KMS-11 (cell line): ENCODE measurements around the gene ZFP42.

ENCODE experiments used
- H2AFZ ChIP-seq: fragments of 200-600 bp; sonication (generic); 2 replicates; pipeline ENCODE4 v1.6.1; 2016; ENCODE audit warnings: antibody characterized with exemption, mixed run types, low read depth
- H3K27ac ChIP-seq: fragments of 200-600 bp; sonication (generic); 2 replicates; pipeline ENCODE4 v1.6.1; 2016; ENCODE audit warnings: mild to moderate bottlenecking, mixed run types
- H3K27me3 ChIP-seq: fragments of 200-600 bp; sonication (generic); 2 replicates; pipeline ENCODE4 v1.6.1; 2017; ENCODE audit warnings: mild to moderate bottlenecking, low read depth, mixed run types, moderate library complexity; ENCODE audit not compliant: insufficient read depth
- H3K36me3 ChIP-seq: fragments of 200-600 bp; sonication (generic); 2 replicates; pipeline ENCODE4 v1.6.1; 2017; ENCODE audit warnings: mild to moderate bottlenecking, mixed run types; ENCODE audit not compliant: insufficient read depth
- H3K4me1 ChIP-seq: fragments of 200-600 bp; sonication (generic); 2 replicates; pipeline ENCODE4 v1.6.1; 2016; ENCODE audit warnings: mild to moderate bottlenecking, low read depth, mixed run types; ENCODE audit not compliant: poor library complexity, severe bottlenecking
- H3K4me2 ChIP-seq: fragments of 200-600 bp; sonication (generic); 2 replicates; pipeline ENCODE4 v1.7.0; 2016; ENCODE audit warnings: mild to moderate bottlenecking, mixed run types
- H3K4me3 ChIP-seq: fragments of 200-600 bp; sonication (generic); IDR thresholded peaks from 2 replicates; pipeline ENCODE4 v1.6.1; 2017; ENCODE audit warnings: low read depth, low read length, mixed read lengths; ENCODE audit not compliant: insufficient read depth
- H3K79me2 ChIP-seq: fragments of 200-600 bp; sonication (generic); 2 replicates; pipeline ENCODE4 v1.6.1; 2016; ENCODE audit warnings: low read depth, mixed run types; ENCODE audit not compliant: insufficient read depth
- H3K9ac ChIP-seq: fragments of 200-600 bp; sonication (generic); 2 replicates; pipeline ENCODE4 v1.6.1; 2016; ENCODE audit warnings: mild to moderate bottlenecking, mixed run types
- H4K20me1 ChIP-seq: fragments of 200-600 bp; sonication (generic); 2 replicates; pipeline ENCODE4 v1.6.1; 2016; ENCODE audit warnings: mild to moderate bottlenecking, mixed run types; ENCODE audit not compliant: insufficient read depth
- TF ChIP-seq, protein P1 (sequence below): fragments of 200-600 bp; sonication (generic); conservative IDR thresholded peaks from 2 replicates; pipeline ENCODE4 v1.6.1; 2017; ENCODE audit warnings: low read depth, mild to moderate bottlenecking, antibody characterized with exemption, low read length, moderate library complexity, mixed read lengths

The ZFP42 gene

DNA sequence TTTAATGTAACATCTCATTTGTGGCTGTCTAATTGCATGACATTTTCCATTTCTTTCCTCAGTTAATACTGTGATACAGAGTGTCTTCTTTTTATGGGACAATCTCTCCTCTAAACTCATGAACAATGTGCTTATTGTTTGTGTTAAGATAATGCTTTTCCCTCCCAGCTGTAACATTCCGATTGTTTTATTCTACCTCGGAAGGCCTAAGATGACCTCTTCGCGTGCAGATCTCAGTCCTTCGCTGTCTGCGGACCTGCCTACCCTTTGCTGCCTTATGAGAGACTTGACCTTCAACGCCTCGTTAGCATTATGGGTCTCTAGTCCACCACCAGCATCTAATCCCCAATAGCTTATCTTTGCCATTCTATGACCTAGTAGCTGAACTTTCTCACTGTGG, 29.8 kb upstream of the ZFP42 start:
- no peak overlapping the region for H2AFZ ChIP-seq
- H3K36me3 ChIP-seq: no peaks in the 10 kb centered on the region
- TF ChIP-seq, protein P1, sequence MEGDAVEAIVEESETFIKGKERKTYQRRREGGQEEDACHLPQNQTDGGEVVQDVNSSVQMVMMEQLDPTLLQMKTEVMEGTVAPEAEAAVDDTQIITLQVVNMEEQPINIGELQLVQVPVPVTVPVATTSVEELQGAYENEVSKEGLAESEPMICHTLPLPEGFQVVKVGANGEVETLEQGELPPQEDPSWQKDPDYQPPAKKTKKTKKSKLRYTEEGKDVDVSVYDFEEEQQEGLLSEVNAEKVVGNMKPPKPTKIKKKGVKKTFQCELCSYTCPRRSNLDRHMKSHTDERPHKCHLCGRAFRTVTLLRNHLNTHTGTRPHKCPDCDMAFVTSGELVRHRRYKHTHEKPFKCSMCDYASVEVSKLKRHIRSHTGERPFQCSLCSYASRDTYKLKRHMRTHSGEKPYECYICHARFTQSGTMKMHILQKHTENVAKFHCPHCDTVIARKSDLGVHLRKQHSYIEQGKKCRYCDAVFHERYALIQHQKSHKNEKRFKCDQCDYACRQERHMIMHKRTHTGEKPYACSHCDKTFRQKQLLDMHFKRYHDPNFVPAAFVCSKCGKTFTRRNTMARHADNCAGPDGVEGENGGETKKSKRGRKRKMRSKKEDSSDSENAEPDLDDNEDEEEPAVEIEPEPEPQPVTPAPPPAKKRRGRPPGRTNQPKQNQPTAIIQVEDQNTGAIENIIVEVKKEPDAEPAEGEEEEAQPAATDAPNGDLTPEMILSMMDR: no peak
- no peak overlapping the region for H3K9ac ChIP-seq
- no peak overlapping the region for H3K27ac ChIP-seq
- H3K4me1 ChIP-seq: no peaks in the 10 kb centered on the region
- H3K79me2 ChIP-seq: no peaks in the 10 kb centered on the region
- H3K27me3 ChIP-seq: no peaks in the 10 kb centered on the region
- no peak overlapping the region for H3K4me3 ChIP-seq
- H4K20me1 ChIP-seq: no peaks in the 10 kb centered on the region
- H3K4me2 ChIP-seq: no peak overlapping the region

DNA sequence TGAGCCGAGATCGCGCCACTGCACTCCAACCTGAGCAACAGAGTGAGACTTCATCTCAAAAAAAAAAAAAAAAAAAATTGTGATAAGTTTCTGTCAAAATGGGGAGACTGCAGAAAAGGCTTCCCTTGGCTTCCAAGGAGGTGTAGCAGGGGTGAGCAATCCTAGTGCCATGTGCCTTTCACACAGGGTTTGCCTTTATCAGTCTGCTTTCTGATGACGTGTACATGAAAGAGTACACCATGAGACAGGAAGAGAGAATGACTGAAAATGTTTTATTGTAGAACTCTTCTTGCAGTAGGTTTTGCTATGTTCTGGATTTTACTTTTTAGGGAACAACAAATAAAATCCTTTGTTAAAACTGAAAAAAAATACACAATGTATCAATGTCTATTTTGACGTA, 23.4 kb upstream of the ZFP42 start:
- Histone ChIP-seq H3K36me3 (no peaks in the 10 kb centered on the region), H3K9ac (no peak overlapping the region), H3K4me2 (no peak overlapping the region), H3K4me3 (no peak overlapping the region), H3K27me3 (no peaks in the 10 kb centered on the region), H2AFZ (no peak overlapping the region), H3K4me1 (no peaks in the 10 kb centered on the region), H3K79me2 (no peaks in the 10 kb centered on the region), H4K20me1 (no peaks in the 10 kb centered on the region), H3K27ac (no peak overlapping the region)
- TF ChIP-seq, protein P1: no peak

DNA sequence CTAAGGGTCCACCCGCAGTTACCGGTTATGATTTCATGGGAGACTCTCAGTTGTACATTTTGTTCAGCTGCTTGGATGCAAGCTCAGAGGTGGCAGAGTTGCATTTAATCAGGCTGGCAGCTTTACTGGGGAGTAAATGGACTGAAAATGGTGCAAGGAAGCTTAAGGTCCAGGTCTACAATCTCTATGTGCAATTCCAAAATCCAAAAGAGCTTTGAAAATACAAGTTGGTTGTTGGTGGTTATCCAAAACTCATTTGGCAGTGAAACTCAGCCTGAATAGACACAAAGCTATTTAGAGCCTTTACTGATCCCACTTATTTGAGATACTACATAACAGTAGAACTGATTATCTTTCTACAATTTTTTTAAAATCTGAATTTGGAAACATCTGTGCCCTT, 11.8 kb upstream of the ZFP42 start:
- H3K27me3 ChIP-seq: no peaks in the 10 kb centered on the region
- no peak overlapping the region for H2AFZ ChIP-seq

DNA sequence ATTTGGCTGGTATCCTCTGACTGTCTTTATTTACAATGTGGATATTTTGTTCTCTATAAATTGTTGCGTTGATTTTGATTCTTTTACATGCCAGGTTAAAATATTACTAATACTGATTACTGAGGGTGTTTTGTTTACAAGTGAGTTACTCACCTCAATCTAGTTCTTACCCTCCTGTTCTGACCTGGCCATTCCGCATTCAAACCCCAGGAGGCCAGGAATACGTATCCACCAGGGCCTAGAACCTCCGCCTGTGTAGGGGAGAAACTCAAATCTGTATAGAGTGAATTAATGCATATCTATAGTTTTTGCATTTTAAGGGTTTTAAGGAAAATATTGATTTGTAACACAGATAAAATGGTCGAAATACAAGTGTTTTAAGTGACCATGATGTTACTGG, 2.6 kb upstream of the ZFP42 start:
- no peaks in the 10 kb centered on the region for H3K4me1 ChIP-seq
- H3K79me2 ChIP-seq: no peaks in the 10 kb centered on the region
- H4K20me1 ChIP-seq: no peaks in the 10 kb centered on the region
- no peaks in the 10 kb centered on the region for H3K27me3 ChIP-seq
- H3K36me3 ChIP-seq: no peaks in the 10 kb centered on the region
- no peak overlapping the region for H2AFZ ChIP-seq
- H3K4me3 ChIP-seq: no peak overlapping the region
- no peak overlapping the region for H3K9ac ChIP-seq
- no peak overlapping the region for H3K4me2 ChIP-seq
- no peak overlapping the region for H3K27ac ChIP-seq
- TF ChIP-seq, protein P1: no peak

More for the DNA sequence above, 11.8 kb upstream of the ZFP42 start:
- Histone ChIP-seq H3K4me3 (no peak overlapping the region), H3K4me2 (no peak overlapping the region), H3K4me1 (no peaks in the 10 kb centered on the region), H3K36me3 (no peaks in the 10 kb centered on the region), H3K27ac (no peak overlapping the region), H4K20me1 (no peaks in the 10 kb centered on the region), H3K79me2 (no peaks in the 10 kb centered on the region), H3K9ac (no peak overlapping the region)
- TF ChIP-seq, protein P1: no peak
